Measurements from ENCODE around the gene ATP11A. TPM values are rescaled to one million over a fixed set of nuclear protein-coding genes. Genes with fewer than 3 reads are reported as not detected.

The ATP11A gene
- total RNA-seq, 2 donors from 2014 or later: 10.9 to 89.3 TPM

GRCh38 chr13:112668924-112669323 is 20.9 kb upstream of the ATP11A start:
- intact Hi-C loops (cut with DNase I): no loop called here
- 76% methylated on average over 13 of the region's 13 CpGs for WGBS
- Histone ChIP-seq H3K36me3 (no peaks in the 10 kb centered on the region), H3K9me3 (no peaks in the 10 kb centered on the region), H3K27me3 (replicated peaks; ENCODE audit: insufficient read depth) (no peaks in the 10 kb centered on the region), H3K4me1 (replicated peaks) (no peaks in the 10 kb centered on the region), H3K4me3 (no peak overlapping the region), H3K27ac (no peak overlapping the region)
- no peak for DNase-seq (ENCODE audit: low spot score)
- TF ChIP-seq, protein P1, sequence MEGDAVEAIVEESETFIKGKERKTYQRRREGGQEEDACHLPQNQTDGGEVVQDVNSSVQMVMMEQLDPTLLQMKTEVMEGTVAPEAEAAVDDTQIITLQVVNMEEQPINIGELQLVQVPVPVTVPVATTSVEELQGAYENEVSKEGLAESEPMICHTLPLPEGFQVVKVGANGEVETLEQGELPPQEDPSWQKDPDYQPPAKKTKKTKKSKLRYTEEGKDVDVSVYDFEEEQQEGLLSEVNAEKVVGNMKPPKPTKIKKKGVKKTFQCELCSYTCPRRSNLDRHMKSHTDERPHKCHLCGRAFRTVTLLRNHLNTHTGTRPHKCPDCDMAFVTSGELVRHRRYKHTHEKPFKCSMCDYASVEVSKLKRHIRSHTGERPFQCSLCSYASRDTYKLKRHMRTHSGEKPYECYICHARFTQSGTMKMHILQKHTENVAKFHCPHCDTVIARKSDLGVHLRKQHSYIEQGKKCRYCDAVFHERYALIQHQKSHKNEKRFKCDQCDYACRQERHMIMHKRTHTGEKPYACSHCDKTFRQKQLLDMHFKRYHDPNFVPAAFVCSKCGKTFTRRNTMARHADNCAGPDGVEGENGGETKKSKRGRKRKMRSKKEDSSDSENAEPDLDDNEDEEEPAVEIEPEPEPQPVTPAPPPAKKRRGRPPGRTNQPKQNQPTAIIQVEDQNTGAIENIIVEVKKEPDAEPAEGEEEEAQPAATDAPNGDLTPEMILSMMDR (IDR thresholded peaks at IDR 0.05): no peak
- no peak for TF ChIP-seq POLR2A (IDR thresholded peaks at IDR 0.05)
- no peak for TF ChIP-seq POLR2AphosphoS5 (IDR thresholded peaks at IDR 0.05)

GRCh38 chr13:112669881-112670499 is 19.8 kb upstream of the ATP11A start:
- Histone ChIP-seq H3K36me3 (no peaks in the 10 kb centered on the region), H3K4me1 (replicated peaks) (no peaks in the 10 kb centered on the region), H3K4me3 (no peak overlapping the region), H3K27me3 (replicated peaks; ENCODE audit: insufficient read depth) (no peaks in the 10 kb centered on the region), H3K27ac (no peak overlapping the region), H3K9me3 (no peaks in the 10 kb centered on the region)
- DNase-seq (ENCODE audit: low spot score): no peak
- 88% methylated on average over 10 of the region's 10 CpGs for WGBS
- no peak for TF ChIP-seq POLR2A (IDR thresholded peaks at IDR 0.05)
- TF ChIP-seq POLR2AphosphoS5 (IDR thresholded peaks at IDR 0.05): no peak
- TF ChIP-seq, protein P1 (IDR thresholded peaks at IDR 0.05): no peak
- intact Hi-C loops (cut with DNase I): no loop called here

GRCh38 chr13:112670864-112671263 is 19.0 kb upstream of the ATP11A start:
- TF ChIP-seq, protein P1 (IDR thresholded peaks at IDR 0.05): no peak
- TF ChIP-seq POLR2A (IDR thresholded peaks at IDR 0.05) (no peak), POLR2AphosphoS5 (IDR thresholded peaks at IDR 0.05) (no peak)

GRCh38 chr13:112671359-112671758 is 18.5 kb upstream of the ATP11A start:
- no peak for DNase-seq (ENCODE audit: low spot score)
- WGBS: 83% methylated on average over 10 of the region's 10 CpGs
- intact Hi-C loops (cut with DNase I): no loop called here
- no peak for TF ChIP-seq POLR2AphosphoS5 (IDR thresholded peaks at IDR 0.05)
- TF ChIP-seq POLR2A (IDR thresholded peaks at IDR 0.05): no peak
- TF ChIP-seq, protein P1 (IDR thresholded peaks at IDR 0.05): no peak
- no peaks in the 10 kb centered on the region for H3K9me3 ChIP-seq
- H3K36me3 ChIP-seq: no peaks in the 10 kb centered on the region
- H3K4me1 ChIP-seq (replicated peaks): no peaks in the 10 kb centered on the region
- H3K27ac ChIP-seq: no peak overlapping the region
- no peak overlapping the region for H3K4me3 ChIP-seq
- H3K27me3 ChIP-seq (replicated peaks; ENCODE audit: insufficient read depth): no peaks in the 10 kb centered on the region

More at GRCh38 chr13:112670864-112671263, 19.0 kb upstream of the ATP11A start:
- DNase-seq (ENCODE audit: low spot score): no peak
- Histone ChIP-seq H3K36me3 (no peaks in the 10 kb centered on the region), H3K27ac (no peak overlapping the region), H3K9me3 (no peaks in the 10 kb centered on the region), H3K4me3 (no peak overlapping the region), H3K27me3 (replicated peaks; ENCODE audit: insufficient read depth) (no peaks in the 10 kb centered on the region), H3K4me1 (replicated peaks) (no peaks in the 10 kb centered on the region)
- intact Hi-C loops (cut with DNase I): no loop called here
- 68% methylated on average over 9 of the region's 9 CpGs for WGBS

DNA sequence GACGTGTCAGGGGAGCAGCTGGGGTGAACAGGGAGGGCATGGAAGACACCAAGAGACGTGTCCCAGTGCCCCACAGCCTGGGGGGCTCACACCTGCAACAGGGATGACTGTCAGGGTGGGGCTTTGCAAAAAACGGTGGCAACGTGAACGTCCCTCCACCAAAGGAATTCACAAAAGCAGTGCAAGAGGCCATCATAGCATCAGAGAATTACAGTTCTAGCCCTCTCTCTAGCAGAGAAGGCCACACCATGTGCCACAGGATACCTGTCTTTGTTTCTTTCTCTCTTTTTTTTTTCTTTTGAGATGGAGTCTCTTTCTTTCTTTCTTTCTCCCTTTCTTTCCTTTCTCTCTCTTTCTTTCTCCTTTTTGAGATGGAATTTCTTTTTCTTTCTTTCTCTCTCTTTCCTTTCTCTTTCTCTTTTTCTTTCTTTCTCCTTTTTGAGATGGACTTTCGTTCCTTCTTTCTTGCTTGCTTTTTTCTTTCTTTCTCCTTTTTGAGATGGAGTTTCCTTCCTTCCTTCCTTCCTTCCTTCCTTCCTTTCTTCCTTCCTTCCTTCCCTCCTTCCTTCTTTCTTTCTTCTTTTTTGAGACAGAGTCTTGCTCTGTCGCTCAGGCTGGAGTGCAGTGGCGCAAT is 17.1 kb upstream of the ATP11A start:
- TF ChIP-seq, protein P1 (IDR thresholded peaks at IDR 0.05): no peak
- TF ChIP-seq POLR2AphosphoS5 (IDR thresholded peaks at IDR 0.05): no peak
- no peak for TF ChIP-seq POLR2A (IDR thresholded peaks at IDR 0.05)
- Histone ChIP-seq H3K4me3 (no peak overlapping the region), H3K27me3 (replicated peaks; ENCODE audit: insufficient read depth) (no peaks in the 10 kb centered on the region), H3K27ac (no peak overlapping the region), H3K36me3 (no peaks in the 10 kb centered on the region), H3K4me1 (replicated peaks) (no peaks in the 10 kb centered on the region), H3K9me3 (no peaks in the 10 kb centered on the region)
- DNase-seq (ENCODE audit: low spot score): no peak
- intact Hi-C loops (cut with DNase I): no loop called here
- 86% methylated on average over 8 of the region's 8 CpGs for WGBS
